CD4-positive, alpha-beta T cell treated with Interferon alpha-2 for 1 hour (primary cell): ENCODE measurements around the gene IBSP.

ENCODE experiments used
- DNase-seq, 2 donors: peaks; one replicate each; pipeline ENCODE4 v3.0.0-alpha.2; 2020 to 2022

IBSP gene

DNA sequence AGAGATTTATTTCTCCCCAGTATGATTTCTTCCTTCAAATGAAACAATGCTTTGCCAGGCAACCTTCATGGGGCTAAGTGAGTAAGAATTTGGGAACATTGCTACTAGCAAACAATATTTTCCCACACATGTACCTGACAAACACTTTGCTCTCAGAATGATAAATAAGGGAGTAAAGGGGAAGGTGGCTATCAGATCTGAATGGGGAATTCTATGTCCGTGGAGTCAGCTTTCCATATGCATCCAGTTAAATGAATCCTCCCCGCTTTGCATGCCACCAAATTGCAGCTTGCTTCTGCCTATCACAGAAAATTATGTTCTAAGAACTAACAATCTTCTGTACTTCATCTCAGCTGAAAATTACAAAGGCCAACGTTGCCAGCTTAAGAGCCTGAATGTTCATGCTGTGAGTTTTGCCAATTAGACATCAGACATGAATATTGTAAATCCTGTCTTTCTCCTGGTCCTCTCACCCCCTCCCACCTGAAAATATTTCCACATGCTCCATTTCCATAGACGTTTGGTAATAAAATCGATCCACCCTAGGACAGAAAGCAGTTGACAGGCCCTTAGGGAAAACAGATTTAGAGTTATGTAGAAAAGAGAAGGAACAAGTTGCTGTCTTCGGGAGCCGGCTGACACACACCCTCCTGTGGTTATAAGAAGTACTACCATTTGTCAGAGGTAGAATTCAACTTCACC, 39.7 kb downstream of the IBSP start:
- DNase-seq, result no peak

- DNase-seq, result no peak
Observed at GRCh38 chr4:87839592-87839946, 40.2 kb downstream of the IBSP start.

GRCh38 chr4:87840149-87840548, 40.8 kb downstream of the IBSP start:
- no peak for DNase-seq

- DNase-seq, result peak in 1 of 2 donors; percentile 23
Observed at GRCh38 chr4:87843936-87844335, 44.6 kb downstream of the IBSP start.

DNA sequence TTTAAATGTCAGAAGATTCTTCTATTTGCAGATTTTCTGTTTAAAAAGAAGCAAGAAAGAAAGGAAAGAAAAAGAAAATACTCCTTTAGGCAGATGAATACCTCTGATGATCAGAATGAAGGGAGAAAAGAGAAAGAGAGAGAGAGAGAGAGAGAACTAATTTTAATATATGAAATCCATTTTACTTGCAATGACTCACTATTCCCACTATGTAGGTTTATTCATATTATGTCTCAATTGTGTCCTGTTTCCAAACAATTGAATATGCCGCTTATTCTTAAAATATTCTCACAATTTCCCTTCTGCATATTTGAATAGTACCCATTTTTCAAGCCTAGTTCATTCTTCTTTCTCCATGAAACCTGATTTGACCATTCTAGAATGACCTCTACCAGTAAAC, 45.1 kb downstream of the IBSP start:
- no peak for DNase-seq

DNA sequence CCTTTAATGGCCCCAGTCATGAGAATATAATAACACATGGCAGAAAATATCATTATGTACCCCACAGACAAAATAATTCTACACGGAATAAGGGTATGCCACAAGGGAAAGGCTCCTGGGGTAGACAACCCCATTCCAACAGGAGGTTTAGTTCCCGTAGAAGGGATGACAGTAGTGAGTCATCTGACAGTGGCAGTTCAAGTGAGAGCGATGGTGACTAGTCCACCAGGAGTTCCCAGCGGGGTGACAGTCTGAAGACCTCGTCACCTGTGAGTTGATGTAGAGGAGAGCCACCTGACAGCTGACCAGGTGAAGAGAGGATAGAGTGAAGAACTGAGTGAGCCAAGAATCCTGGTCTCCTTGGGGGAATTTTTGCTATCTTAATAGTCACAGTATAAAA, 46.9 kb downstream of the IBSP start:
- no peak for DNase-seq

- peak; percentile 15 to 40 for DNase-seq
Observed at GRCh38 chr4:87848622-87849351, 49.4 kb downstream of the IBSP start.

- no peak for DNase-seq
Observed at GRCh38 chr4:87849612-87850011, 50.3 kb downstream of the IBSP start.

- peak in 1 of 2 donors; percentile 32 for DNase-seq
Observed at GRCh38 chr4:87851332-87851731, 52.0 kb downstream of the IBSP start.

GRCh38 chr4:87851953-87852352, 52.6 kb downstream of the IBSP start:
- no peak for DNase-seq

DNA sequence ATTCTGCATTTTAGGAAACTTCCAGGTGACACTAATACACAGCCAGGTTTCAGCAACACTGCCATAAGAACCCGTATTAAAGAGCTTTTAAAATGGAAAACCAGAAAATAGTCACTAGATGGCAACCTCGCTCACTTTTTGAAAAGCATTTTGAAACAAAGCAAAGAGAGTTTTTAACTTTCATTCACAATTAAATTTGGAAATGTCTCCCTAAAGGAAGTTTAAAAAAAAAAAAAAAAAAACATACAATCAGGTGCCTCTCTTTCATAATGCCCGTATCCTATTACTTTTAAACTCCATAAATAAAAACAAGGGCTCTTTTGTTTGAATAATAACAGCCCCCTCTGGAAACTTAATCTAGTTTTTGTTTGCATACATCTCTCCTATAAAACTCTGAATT, 53.8 kb downstream of the IBSP start:
- peak in 1 of 2 donors; percentile 11 for DNase-seq

- no peak for DNase-seq
Observed at GRCh38 chr4:87853891-87854290, 54.5 kb downstream of the IBSP start.

DNA sequence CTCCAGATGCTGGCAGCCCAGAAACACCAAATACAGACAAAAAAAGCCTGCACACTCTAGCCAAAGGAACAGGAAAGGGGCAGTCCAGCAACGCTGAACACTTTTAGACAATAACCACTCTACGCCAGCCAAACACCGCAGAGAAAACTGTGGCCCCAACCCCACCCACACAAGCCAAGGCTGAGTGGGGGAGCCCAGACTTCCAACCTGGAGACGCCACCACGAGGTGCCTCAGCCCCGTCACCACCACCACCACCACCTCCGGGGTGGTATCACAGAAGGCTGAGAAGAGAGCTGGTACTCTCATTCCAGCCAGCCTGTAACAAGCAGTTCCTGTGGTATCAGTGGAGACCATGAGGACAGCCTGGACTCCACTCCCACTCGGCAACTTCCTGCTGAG, 56.2 kb downstream of the IBSP start:
- DNase-seq, result no peak

- DNase-seq, result no peak
Observed at GRCh38 chr4:87856816-87857215, 57.5 kb downstream of the IBSP start.

DNA sequence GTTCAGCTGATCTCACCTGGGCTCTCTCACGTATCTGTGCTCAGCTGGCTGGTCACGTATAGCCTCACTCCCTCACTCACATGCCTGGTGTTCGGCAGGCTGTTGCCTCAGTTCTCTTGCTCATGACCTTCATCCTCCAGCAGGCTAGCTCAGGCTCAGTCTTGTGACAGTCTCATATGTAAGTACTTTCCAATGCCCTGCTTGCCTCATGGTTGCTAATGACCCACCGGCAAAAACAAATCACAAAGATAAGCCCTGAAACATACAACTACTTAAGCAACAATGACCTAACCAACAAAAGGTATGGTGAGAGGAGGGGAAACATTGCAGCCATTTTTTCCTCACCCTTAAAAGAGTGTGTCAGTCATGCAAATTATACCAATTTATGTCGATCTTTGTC, 58.4 kb downstream of the IBSP start:
- DNase-seq, result no peak
